Neural cell (in vitro differentiated cells): ENCODE data around the gene TBC1D9. TPM values are rescaled to one million over a fixed set of nuclear protein-coding genes. Genes with fewer than 3 reads are reported as not detected.

Source experiments
- H2AFZ ChIP-seq: fragments of 200-600, 300-800 bp; sonication (generic), shearing (Covaris generic); 2 replicates; pipeline ENCODE4 v1.6.0; 2014; ENCODE audit warnings: low read depth, mild to moderate bottlenecking, antibody characterized with exemption, low read length, moderate library complexity
- H3F3A ChIP-seq: fragments of 200-600 bp; shearing (Covaris generic); 2 replicates; pipeline ENCODE4 v1.6.1; 2016; ENCODE audit warnings: mild to moderate bottlenecking, moderate library complexity, mixed read lengths, antibody characterized with exemption, low read length; ENCODE audit not compliant: insufficient read depth, poor library complexity, severe bottlenecking
- H3K27ac ChIP-seq: fragments of 200-600, 300-800 bp; sonication (generic), shearing (Covaris generic); 2 replicates; pipeline ENCODE4 v1.5.1; 2014; ENCODE audit warnings: mild to moderate bottlenecking, low read length, moderate library complexity
- H3K27me3 ChIP-seq: fragments of 300-800, 200-600 bp; sonication (generic), shearing (Covaris generic); 2 replicates; pipeline ENCODE4 v1.6.0; 2014; ENCODE audit warnings: mild to moderate bottlenecking, low read depth, low read length, moderate library complexity; ENCODE audit not compliant: insufficient read depth
- H3K36me3 ChIP-seq: fragments of 300-800, 200-600 bp; sonication (generic), shearing (Covaris generic); 2 replicates; pipeline ENCODE4 v1.5.1; 2014; ENCODE audit warnings: mild to moderate bottlenecking, antibody characterized with exemption, low read length, moderate library complexity; ENCODE audit not compliant: insufficient read depth
- H3K4me2 ChIP-seq: fragments of 300-800, 200-600 bp; sonication (generic), shearing (Covaris generic); 2 replicates; pipeline ENCODE4 v1.6.0; 2014; ENCODE audit warnings: mild to moderate bottlenecking, low read length
- H3K4me3 ChIP-seq: fragments of 300-800, 200-600 bp; sonication (generic), shearing (Covaris generic); 2 replicates; pipeline ENCODE4 v1.5.1; 2014; ENCODE audit warnings: mild to moderate bottlenecking, low read length, moderate library complexity
- H3K79me2 ChIP-seq: fragments of 200-600 bp; shearing (Covaris generic); replicated peaks from 2 replicates; pipeline ENCODE4 v1.6.0; 2014; ENCODE audit warnings: mild to moderate bottlenecking, low read length, moderate library complexity; ENCODE audit not compliant: insufficient read depth
- H3K9ac ChIP-seq: fragments of 300-800, 200-600 bp; sonication (generic), shearing (Covaris generic); 2 replicates; pipeline ENCODE4 v1.6.1; 2016; ENCODE audit warnings: mild to moderate bottlenecking, low read length, mixed read lengths
- H3K9me2 ChIP-seq: fragments of 200-600 bp; shearing (Covaris generic); 2 replicates; pipeline ENCODE4 v1.6.1; 2016; ENCODE audit warnings: mild to moderate bottlenecking, low read length, mixed read lengths; ENCODE audit not compliant: insufficient read depth
- H3K9me3 ChIP-seq: fragments of 200-600, 300-800 bp; sonication (generic), shearing (Covaris generic); 2 replicates; pipeline ENCODE4 v1.6.1; 2016; ENCODE audit warnings: mild to moderate bottlenecking, mixed run types, low read length, moderate library complexity, mixed read lengths
- H4K20me1 ChIP-seq: fragments of 200-600 bp; shearing (Covaris generic); 2 replicates; pipeline ENCODE4 v1.6.1; 2016; ENCODE audit warnings: mild to moderate bottlenecking, mixed run types; ENCODE audit not compliant: insufficient read depth
- EP300 ChIP-seq: fragments of 450-650 bp; conservative IDR thresholded peaks from 2 replicates; pipeline ENCODE4 v1.6.1; 2014; ENCODE audit warnings: antibody characterized with exemption, mild to moderate bottlenecking, moderate library complexity; ENCODE audit not compliant: poor library complexity, severe bottlenecking
- EZH2 ChIP-seq: fragments of 200-600, 300-800 bp; shearing (Covaris generic), sonication (generic); IDR thresholded peaks from 2 replicates; pipeline ENCODE4 v1.6.1; 2014; ENCODE audit warnings: antibody characterized with exemption, low read length, borderline replicate concordance, mild to moderate bottlenecking; ENCODE audit not compliant: insufficient read depth, poor library complexity, severe bottlenecking
- MXI1 ChIP-seq: fragments of 450-650 bp; conservative IDR thresholded peaks from 2 replicates; pipeline ENCODE4 v1.6.1; 2014; ENCODE audit warnings: antibody characterized with exemption, mild to moderate bottlenecking; ENCODE audit not compliant: poor library complexity, severe bottlenecking
- POLR2AphosphoS5 ChIP-seq: IDR thresholded peaks from 2 replicates; pipeline ENCODE4 v1.6.1; 2012
- RAD21 ChIP-seq: fragments of 450-650 bp; conservative IDR thresholded peaks from 2 replicates; pipeline ENCODE4 v1.6.1; 2014; ENCODE audit warnings: antibody characterized with exemption, mild to moderate bottlenecking, moderate library complexity
- SMC3 ChIP-seq: fragments of 450-650 bp; conservative IDR thresholded peaks from 2 replicates; pipeline ENCODE4 v1.6.1; 2014; ENCODE audit warnings: antibody characterized with exemption, mild to moderate bottlenecking, moderate library complexity; ENCODE audit not compliant: poor library complexity
- TAF1 ChIP-seq: IDR thresholded peaks from 2 replicates; pipeline ENCODE4 v1.6.1; 2012; ENCODE audit warnings: low read depth
- polyA plus RNA-seq: library from polyadenylated mRNA; depleted of rRNA; stranded (reverse); fragments of >200 nt; gene quantifications from 2 replicates; pipeline ENCODE4 v1.2.3, GENCODE V29; 2014
- TF ChIP-seq, protein P1 (sequence below): IDR thresholded peaks from 2 replicates; pipeline ENCODE4 v1.6.1; 2012; ENCODE audit warnings: borderline replicate concordance
- TF ChIP-seq, protein P2 (sequence below): fragments of 450-650 bp; IDR thresholded peaks from 2 replicates; pipeline ENCODE4 v1.5.1; 2014; ENCODE audit warnings: antibody characterized with exemption, mild to moderate bottlenecking, moderate library complexity; ENCODE audit not compliant: poor library complexity, severe bottlenecking

Gene TBC1D9
- polyA plus RNA-seq, 1 donor from 2014 or later: 42.8 TPM

DNA sequence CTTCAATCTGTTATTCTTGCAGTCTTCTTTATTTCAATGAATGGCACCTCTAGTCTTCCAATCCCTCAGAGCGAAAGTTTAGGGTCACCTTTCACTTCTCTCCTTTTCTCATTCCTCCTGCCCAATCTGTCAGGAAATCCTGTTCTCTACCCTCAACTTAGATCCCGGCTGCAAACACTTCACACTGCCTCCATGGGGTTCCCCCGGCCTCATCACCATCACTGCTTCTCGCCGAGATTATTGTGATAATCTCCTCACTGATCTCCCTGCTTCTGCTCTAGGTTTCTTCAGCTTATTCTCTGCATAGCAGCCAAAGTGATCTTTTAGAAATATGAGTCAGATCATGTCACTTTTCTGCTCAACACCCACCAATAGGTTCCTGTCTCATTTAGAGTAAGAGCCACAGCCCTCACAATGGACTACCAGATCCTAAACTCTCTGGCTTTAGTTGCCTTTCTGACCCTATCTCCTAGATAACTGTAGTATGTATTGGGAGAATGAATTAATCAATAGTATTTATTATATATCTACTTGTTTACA lies 43.6 kb upstream of the TBC1D9 start:
- H3K9ac ChIP-seq: no peak overlapping the region
- H3K36me3 ChIP-seq: no peaks in the 10 kb centered on the region
- no peak overlapping the region for H3K4me2 ChIP-seq
- H3F3A ChIP-seq: no peaks in the 10 kb centered on the region
- H3K4me3 ChIP-seq: no peak overlapping the region
- H4K20me1 ChIP-seq: no peaks in the 10 kb centered on the region
- no peaks in the 10 kb centered on the region for H3K9me2 ChIP-seq
- H3K79me2 ChIP-seq: no peaks in the 10 kb centered on the region
- TF ChIP-seq TAF1 (no peak), EP300 (no peak), RAD21 (no peak), MXI1 (no peak), EZH2 (no peak), SMC3 (no peak), POLR2AphosphoS5 (no peak)
- TF ChIP-seq, protein P1, sequence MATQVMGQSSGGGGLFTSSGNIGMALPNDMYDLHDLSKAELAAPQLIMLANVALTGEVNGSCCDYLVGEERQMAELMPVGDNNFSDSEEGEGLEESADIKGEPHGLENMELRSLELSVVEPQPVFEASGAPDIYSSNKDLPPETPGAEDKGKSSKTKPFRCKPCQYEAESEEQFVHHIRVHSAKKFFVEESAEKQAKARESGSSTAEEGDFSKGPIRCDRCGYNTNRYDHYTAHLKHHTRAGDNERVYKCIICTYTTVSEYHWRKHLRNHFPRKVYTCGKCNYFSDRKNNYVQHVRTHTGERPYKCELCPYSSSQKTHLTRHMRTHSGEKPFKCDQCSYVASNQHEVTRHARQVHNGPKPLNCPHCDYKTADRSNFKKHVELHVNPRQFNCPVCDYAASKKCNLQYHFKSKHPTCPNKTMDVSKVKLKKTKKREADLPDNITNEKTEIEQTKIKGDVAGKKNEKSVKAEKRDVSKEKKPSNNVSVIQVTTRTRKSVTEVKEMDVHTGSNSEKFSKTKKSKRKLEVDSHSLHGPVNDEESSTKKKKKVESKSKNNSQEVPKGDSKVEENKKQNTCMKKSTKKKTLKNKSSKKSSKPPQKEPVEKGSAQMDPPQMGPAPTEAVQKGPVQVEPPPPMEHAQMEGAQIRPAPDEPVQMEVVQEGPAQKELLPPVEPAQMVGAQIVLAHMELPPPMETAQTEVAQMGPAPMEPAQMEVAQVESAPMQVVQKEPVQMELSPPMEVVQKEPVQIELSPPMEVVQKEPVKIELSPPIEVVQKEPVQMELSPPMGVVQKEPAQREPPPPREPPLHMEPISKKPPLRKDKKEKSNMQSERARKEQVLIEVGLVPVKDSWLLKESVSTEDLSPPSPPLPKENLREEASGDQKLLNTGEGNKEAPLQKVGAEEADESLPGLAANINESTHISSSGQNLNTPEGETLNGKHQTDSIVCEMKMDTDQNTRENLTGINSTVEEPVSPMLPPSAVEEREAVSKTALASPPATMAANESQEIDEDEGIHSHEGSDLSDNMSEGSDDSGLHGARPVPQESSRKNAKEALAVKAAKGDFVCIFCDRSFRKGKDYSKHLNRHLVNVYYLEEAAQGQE: no peak
- TF ChIP-seq, protein P2, sequence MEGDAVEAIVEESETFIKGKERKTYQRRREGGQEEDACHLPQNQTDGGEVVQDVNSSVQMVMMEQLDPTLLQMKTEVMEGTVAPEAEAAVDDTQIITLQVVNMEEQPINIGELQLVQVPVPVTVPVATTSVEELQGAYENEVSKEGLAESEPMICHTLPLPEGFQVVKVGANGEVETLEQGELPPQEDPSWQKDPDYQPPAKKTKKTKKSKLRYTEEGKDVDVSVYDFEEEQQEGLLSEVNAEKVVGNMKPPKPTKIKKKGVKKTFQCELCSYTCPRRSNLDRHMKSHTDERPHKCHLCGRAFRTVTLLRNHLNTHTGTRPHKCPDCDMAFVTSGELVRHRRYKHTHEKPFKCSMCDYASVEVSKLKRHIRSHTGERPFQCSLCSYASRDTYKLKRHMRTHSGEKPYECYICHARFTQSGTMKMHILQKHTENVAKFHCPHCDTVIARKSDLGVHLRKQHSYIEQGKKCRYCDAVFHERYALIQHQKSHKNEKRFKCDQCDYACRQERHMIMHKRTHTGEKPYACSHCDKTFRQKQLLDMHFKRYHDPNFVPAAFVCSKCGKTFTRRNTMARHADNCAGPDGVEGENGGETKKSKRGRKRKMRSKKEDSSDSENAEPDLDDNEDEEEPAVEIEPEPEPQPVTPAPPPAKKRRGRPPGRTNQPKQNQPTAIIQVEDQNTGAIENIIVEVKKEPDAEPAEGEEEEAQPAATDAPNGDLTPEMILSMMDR: no peak
- H3K27ac ChIP-seq: no peak overlapping the region
- no peaks in the 10 kb centered on the region for H3K9me3 ChIP-seq
- no peaks in the 10 kb centered on the region for H3K27me3 ChIP-seq
- H2AFZ ChIP-seq: no peak overlapping the region

DNA sequence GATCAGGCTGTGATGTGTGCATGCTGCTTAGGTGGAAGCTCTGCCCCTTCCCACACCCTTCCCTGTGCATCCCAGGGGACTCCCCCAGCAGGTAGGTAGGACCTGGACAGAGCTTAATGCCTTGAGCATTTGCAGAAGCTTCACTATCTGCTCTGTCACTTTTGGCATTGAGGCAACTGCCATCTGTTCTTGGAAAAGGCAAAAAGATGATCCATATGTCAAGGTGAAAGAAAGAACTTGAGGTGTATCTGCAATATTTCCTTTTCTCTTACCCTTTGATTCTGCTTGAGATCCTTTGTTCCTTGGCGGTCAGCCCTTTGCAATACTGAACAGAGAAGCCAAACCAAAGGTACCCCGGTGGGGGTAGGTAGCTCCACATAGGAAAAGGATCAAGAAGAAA lies 37.1 kb upstream of the TBC1D9 start:
- H3K27me3 ChIP-seq: no peaks in the 10 kb centered on the region
- H3K9me3 ChIP-seq: no peaks in the 10 kb centered on the region
- no peak overlapping the region for H3K9ac ChIP-seq
- H3K9me2 ChIP-seq: no peaks in the 10 kb centered on the region
- no peaks in the 10 kb centered on the region for H4K20me1 ChIP-seq
- no peak overlapping the region for H2AFZ ChIP-seq
- H3K4me3 ChIP-seq: no peak overlapping the region
- no peaks in the 10 kb centered on the region for H3K79me2 ChIP-seq
- TF ChIP-seq EZH2: no peak
- TF ChIP-seq MXI1: no peak
- TF ChIP-seq, protein P1: no peak
- no peak for TF ChIP-seq POLR2AphosphoS5
- TF ChIP-seq, protein P2: no peak
- TF ChIP-seq RAD21: no peak
- no peak for TF ChIP-seq EP300
- no peak for TF ChIP-seq SMC3
- TF ChIP-seq TAF1: no peak
- H3K4me2 ChIP-seq: no peak overlapping the region
- no peak overlapping the region for H3K27ac ChIP-seq
- no peaks in the 10 kb centered on the region for H3K36me3 ChIP-seq
- no peaks in the 10 kb centered on the region for H3F3A ChIP-seq
